GM18873 (cell line): ENCODE measurements around the gene CFAP91.
"Not testable (repeated sequence)": the region's sequence is repeated elsewhere in the genome, so short reads cannot be mapped to it uniquely, and the experiment has no call there.

Source experiments
- ATAC-seq: cut with Tn5 transposase; IDR thresholded peaks from one replicate; pipeline ENCODE4 v1.9.1; 2021; ENCODE audit warnings: mild to moderate bottlenecking, moderate library complexity, moderate number of reproducible peaks; ENCODE audit not compliant: unreplicated experiment, low FRiP score

Gene CFAP91

GRCh38 chr3:119676771-119677640 lies 25.8 kb upstream of the CFAP91 start, which contains the start of gene COX17:
TSS of gene COX17 (minus strand) at chr3:119677406. CDS start at chr3:119677310, 96 bp downstream.
- peak; percentile 91 for ATAC-seq

DNA sequence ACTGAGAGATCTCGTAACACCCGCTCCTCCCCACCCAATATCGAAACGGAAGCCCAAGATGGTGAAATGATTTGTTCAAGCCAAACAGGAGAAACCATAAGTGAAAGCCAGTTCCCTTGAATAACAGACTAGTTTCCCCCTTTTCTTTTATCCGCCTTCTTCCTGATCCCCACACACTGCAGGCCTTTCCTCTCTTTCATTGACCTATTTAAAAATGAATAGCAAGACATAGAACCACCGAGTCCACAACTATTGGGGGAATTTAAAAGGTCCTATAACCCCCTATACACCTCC lies 25.2 kb upstream of the CFAP91 start:
- ATAC-seq: no peak

DNA sequence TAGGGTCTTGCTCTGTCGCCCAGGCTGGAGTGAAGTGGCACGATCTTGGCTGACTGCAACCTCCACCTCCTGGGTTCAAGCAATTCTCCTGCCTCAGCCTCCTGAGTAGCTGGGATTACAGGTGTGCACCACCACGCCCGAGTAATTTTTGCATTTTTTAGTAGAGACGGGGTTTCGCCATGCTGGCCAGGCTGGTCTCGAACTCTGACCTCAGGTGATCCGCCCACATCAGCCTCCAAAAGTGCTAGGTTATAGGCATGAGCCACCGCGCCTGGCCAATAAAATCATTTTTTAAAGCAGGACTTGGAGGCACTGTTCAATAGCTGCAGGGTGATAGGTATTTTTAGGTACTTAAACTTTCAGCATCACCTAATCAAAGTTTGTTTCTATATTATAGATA lies 24.6 kb upstream of the CFAP91 start:
- not testable (repeated sequence) for ATAC-seq

GRCh38 chr3:119679874-119680273 lies 22.9 kb upstream of the CFAP91 start:
- ATAC-seq: no peak

GRCh38 chr3:119681279-119681678 lies 21.5 kb upstream of the CFAP91 start:
- ATAC-seq: no peak

DNA sequence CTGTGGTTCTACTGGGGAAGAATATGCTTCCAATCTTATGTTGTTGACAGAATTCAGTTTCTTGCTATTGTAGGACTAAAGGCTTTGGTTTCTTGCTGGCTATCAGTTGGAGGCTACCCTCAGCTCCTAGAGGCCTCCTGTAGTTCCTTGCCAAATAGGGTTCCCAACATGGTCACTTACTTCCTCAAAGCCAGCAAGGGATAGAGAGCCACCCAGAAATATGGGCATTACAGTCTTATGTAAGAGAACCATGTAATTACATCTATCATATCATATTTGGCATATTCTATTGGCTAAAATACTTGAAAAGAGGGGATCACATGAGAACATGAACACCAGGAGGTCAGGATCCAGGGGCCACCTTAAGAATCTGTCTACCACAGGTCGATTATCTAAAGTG lies 19.4 kb upstream of the CFAP91 start:
- no peak for ATAC-seq

DNA sequence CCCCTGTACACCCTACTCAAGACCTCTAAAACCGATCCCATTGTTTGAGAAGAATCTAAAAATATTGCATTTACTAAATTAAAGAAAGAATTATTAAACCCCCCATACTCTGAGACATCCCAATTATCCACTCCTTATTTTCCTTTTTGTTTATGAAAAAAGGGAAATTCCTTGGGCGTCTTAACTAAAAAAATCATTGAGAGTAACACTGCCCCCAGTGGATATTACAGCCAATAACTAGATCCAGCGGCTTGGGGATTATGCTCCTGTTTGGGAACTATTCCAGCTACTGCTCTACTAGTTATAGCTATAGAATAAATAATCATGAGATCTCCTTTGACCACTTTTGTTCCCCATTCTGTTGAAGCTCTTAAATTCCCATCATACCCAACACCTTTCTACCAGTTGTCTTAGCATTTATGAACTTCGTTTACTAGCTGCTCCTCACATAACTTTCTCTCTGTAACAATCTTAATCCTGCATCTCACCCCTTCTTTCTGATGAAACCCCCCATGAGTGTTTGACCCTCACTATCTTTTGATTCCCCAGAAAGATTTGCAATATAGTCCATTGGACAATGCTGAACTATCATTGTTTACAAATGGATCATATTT lies 12.7 kb upstream of the CFAP91 start:
- no peak for ATAC-seq

DNA sequence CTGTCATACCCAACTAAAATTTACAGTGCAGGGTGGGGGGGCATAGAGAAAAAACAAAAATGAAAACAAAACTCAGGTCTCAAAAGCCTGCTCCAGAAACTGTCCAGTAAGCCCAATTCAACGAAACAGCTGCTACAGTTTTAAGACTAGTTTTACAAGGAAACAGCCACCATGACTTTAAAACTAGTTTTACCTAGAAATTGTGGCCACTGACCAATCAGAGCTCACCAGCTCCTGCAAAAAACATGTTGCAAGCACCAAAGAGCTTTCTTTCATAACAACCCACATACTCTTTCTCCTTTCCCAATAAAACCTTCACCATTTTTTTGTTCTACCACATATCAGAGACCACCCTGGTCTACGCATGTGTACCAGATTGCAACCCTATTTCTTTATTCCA lies 7.3 kb upstream of the CFAP91 start:
- ATAC-seq: no peak

DNA sequence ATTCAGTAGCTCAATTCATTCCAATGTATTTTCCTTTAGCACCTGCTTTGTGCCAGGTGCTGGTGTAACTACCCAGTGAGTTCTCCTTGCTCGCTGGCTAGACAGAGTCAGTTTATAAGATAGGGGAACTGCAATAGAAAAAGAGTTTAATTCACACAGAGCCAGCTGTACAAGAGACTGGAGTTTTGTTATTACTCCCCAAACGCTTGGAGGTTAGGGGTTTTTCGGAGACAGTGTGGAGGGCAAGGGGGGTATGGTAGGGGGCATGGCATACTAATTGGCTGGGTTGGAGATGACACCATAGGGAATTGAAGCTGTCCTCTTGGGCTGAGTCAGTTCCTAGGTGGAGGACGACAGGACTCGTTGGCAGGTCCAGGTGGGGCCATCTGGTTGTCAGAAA lies 5.4 kb upstream of the CFAP91 start:
- peak; percentile 61 for ATAC-seq

DNA sequence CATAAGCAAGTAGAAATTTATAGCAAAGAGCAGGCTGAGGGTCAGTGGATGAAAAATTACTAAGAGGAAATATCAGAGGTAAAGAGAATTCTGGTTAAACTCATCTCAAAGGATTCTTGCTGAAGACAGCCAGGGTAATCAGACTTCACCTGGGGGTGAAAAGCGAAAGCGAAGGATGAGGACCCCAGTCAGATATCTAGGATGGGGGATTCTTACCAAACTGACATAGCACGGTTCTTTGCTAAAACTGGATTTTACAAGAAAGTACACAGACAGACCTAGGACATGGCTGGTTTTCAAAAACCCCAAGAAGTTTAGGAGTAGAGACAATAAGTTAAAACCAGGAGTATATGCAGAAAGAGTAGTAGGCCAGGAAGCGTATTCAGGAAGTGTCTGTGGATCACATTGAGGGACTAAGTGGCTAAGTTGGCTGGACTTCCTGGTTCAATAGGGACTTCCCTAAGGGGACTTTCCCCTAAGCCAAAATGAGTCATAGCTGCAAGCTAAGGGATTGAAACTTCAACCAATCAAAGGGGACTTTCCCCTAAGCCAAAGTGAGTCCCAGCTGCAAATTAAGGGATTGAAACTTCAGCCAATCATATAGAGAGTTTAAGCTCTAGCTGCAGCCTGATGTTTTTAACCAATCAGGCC lies 2.4 kb upstream of the CFAP91 start:
- ATAC-seq: peak; percentile 36

DNA sequence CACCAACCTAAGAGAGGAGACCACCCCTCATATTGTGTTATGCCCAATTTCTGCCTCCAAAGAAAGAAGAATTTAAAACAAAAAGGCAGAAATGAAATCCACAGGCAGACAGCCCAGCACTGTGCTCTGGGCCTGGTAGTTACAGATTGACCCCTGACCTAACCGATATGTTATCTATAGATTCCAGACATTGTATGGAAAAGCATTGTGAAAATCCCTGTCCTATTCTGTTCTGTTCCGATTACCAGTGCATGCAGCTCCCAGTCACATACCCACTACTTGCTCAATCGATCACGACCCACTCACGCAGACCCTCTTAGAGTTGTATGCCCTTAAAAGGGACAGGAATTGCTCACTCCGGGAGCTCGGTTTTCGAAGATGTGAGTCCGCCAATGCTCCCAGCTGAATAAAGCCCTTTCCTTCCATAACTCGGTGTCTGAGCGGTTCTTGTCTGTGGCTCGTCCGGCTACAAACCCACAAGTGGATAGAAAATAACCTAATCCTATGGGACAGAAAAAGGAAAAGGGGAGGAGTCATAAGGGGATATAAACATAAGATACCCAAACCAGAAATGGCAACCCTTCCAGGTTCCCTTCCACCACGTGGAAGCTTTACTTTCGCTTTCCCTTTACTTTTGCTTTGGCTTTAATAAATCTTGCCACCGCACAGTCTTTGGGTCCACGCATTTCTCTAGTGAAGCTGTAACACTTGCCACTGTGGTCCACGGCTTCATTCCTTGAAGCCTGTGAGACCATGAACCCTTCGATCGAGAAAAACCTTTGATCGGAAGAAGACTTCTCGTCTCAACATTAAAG lies 1.7 kb upstream of the CFAP91 start:
- peak; percentile 13 for ATAC-seq

DNA sequence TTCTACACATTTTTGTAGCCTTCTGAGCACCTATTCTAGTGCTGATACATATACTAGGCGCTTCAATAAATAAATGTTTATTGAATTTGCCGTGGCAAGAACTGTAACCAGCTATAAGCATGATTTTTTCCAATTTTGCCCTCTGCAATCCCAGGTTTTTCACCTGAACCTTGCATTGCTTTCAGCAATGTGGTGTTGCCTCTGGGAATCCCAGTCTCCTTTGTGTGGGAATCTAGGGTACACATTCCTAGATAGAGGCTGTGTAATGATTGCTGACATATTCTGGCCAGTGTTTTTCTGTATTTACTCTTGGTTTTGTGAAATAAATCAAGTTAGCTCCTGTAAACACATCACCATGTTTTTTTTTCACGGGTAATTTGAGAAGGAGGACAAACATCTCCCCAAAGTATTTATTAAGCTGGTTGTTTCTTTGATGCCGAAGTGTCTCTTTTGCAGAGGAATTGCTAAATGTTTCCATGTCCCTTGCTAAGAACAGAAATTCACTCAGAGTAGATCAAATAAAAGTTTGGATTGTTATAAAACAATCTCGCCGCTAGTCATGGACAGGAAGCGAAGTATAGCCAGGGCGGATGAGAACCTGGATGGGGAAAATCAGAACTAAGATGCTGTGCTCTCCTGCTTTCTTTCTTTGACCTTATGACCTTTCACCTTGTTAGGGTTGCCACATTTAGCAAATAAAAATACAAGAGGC lies 1.2 kb downstream of the CFAP91 start:
- no peak for ATAC-seq

DNA sequence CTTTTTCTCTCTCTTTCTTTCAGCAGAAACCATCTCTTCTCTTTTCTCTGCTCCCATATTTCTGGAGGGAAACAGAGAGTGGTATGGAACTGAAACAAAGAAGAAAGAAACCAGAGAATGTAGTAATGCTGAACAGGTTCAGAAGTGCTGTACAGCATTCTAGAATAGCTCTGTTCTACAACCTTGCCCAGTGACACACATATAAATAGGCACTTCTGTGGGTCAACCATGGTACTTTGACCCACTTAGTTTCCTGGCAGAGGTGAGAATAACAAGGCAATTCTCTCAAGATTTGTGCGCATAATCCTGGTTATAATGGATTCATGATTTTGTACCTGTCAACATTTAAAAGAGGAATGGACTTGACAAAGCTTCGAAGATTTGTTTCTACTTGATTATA lies 12.3 kb downstream of the CFAP91 start:
- ATAC-seq: no peak

DNA sequence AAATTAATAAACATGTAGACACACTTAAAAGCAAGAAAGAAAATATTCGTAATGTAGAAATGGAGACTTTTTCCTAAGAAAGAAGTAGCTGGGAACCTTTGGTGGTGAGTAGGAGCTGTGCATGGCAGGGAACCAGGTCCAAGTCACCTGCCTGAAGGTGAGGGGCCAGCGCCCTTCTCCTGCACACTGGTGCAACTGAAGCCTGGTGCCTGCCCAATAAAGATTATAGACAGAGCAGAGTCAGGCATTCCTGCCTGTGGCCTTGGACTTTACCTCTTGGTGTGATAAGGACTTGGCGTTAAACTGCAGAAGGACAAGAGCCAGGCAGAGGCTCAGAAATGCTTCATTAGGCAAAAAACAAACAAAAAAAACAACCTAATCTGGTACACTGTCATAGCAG lies 14.2 kb downstream of the CFAP91 start:
- ATAC-seq: no peak

GRCh38 chr3:119717520-119717919 lies 14.7 kb downstream of the CFAP91 start:
- ATAC-seq: no peak

GRCh38 chr3:119723022-119723421 lies 20.2 kb downstream of the CFAP91 start:
- ATAC-seq: no peak

GRCh38 chr3:119726909-119727308 lies 24.1 kb downstream of the CFAP91 start:
- no peak for ATAC-seq

- ATAC-seq: no peak
These were observed 27.2 kb downstream of the CFAP91 start for GRCh38 chr3:119729996-119730395.

DNA sequence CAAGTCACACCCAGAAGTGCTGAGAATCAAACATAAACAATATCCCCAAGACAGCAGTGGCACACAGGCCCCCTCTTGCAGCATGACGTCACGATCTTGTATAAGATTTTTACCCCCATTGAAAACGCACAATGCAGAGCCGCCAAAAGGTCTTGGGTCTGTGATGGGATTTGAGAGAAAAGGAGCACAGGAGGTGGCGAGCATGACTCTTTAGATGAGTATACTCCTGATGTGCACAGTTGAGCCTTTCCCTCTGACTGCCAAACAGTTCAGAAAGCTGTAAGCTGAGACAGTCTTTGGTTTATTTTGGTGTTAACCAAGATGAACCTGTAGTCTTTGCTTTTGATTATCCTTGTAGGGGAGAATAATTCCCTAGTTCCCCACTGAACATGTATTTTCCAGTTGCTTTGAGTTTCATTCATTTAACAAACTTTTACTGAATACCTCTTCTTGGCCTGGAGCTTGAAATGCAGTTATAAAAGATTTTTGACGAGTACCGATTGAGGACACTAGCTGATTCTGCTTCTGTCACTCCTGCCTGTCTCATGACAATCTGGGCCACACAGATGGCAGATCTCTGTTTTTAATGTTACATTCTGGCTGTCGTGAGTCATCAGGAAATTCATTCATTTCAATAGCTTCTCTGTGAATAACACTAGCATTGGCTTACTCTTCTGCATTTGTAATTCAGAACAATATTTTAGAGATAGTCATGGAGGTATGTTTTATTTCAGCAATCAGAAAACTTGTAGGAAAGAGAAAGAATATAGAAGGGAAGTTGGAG lies 28.9 kb downstream of the CFAP91 start:
- no peak for ATAC-seq
